Activated T-cell treated with anti-CD3 and anti-CD28 coated beads, Interleukin-2, amount 50 U/mL, for 24 hours (primary cell): Measurements from ENCODE around the gene GINS3.
"Not testable (repeated sequence)": the region's sequence is repeated elsewhere in the genome, so short reads cannot be mapped to it uniquely, and the experiment has no call there.

Experiments
- DNase-seq: peaks from one replicate; pipeline ENCODE4 v3.0.0-alpha.2; 2020
- H3K27ac Mint-ChIP-seq: 2 replicates; pipeline ENCODE4 v1.8.0; 2020; ENCODE audit warnings: mild to moderate bottlenecking, mixed read lengths
- H3K27me3 Mint-ChIP-seq: 2 replicates; pipeline ENCODE4 v1.8.0; 2020; ENCODE audit warnings: mixed read lengths
- H3K36me3 Mint-ChIP-seq: 2 replicates; pipeline ENCODE4 v1.8.0; 2020; ENCODE audit warnings: low read depth, mixed read lengths
- H3K4me1 Mint-ChIP-seq: 2 replicates; pipeline ENCODE4 v1.8.0; 2020; ENCODE audit warnings: low read depth, mixed read lengths
- H3K4me3 Mint-ChIP-seq: 2 replicates; pipeline ENCODE4 v1.8.0; 2020; ENCODE audit warnings: mild to moderate bottlenecking, moderate library complexity, mixed read lengths
- H3K9me3 Mint-ChIP-seq: 2 replicates; pipeline ENCODE4 v1.8.0; 2020; ENCODE audit warnings: mixed read lengths

The GINS3 gene

DNA sequence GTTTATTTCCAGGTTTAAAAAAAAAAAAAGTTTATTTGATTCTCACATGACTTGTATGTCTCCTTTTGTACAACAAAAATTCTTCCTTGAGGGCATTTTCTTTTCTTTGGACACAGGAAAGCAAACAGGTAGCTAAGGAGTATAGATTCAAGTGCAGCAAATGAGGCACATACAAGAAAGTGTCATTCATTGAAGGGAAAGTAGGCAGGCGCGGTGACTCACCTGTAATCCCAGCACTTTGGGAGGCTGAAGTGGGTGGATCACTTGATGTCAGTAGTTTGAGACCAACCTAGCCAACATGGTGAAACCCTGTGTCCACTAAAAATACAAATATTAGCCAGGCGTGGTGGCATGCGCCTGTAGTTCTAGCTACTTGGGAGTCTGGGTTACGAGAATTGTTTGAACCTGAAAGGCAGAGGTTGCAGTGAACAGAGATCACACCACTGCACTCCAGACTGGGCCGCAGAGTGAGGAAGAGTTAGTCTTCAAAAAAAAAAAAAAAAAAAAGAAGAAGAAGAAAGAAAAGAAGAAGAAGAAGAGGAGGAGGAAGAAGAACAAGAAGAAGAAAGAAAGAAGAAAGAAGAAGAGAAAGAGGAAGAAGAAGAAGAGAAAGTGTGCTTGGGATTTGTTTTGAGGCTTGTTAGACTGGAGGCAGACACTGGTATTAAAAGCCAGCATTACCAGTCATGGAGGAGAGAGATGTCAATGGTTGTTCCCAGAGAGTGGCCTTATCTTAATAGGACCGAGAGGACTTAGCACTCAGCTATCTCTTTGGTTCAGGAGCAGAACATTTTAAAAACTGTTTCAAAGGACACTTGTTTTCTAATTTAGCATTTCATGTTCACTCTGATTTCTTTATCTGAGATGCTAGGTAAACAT lies 19.7 kb downstream of the GINS3 start:
- Mint-ChIP-seq H3K4me1 (no peaks in the 10 kb centered on the region), H3K9me3 (no peaks in the 10 kb centered on the region), H3K36me3 (no peaks in the 10 kb centered on the region), H3K27ac (no peak overlapping the region), H3K27me3 (no peaks in the 10 kb centered on the region), H3K4me3 (no peak overlapping the region)
- DNase-seq, result no peak

DNA sequence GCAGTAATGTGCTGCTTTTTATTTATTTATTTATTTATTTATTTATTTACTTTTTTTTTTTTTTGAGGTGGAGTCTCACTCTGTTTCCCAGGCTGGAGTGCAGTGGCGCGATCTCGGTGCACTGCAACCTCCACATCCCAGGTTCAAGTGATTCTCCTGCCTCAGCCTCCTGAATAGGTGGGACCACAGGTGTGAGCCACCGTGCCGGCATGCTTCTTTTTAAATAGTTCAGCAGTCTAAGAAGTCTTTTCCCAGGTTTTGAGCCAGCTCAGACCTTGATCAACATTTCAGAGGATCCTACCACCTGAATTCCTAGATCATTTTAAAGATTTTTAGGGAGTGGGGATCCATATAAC lies 20.3 kb downstream of the GINS3 start:
- H3K27ac Mint-ChIP-seq, H3K4me3 Mint-ChIP-seq, H3K4me1 Mint-ChIP-seq, H3K36me3 Mint-ChIP-seq, H3K27me3 Mint-ChIP-seq, H3K9me3 Mint-ChIP-seq, DNase-seq: not testable (repeated sequence)

DNA sequence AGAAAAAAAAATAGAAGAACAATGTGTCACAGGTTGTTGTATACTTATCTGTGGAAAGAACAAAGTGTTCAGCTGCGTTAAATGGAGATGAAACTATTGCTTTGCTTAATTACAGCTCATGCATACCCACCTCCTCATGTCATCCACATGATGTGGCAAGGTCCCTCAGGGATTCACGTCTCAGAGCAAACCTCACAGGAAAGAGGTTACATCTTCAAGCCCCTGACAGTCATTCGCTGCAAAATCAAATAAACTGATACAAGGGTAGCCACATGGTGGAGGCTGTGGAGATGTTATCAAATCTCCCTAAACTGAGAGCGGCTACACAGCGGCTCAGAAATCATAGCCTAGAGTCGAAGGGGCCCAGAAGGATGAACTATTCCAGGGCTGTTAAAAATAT lies 21.1 kb downstream of the GINS3 start:
- H3K27ac Mint-ChIP-seq, result no peak overlapping the region
- H3K9me3 Mint-ChIP-seq, result no peaks in the 10 kb centered on the region
- no peaks in the 10 kb centered on the region for H3K36me3 Mint-ChIP-seq
- no peak for DNase-seq
- H3K4me1 Mint-ChIP-seq, result no peaks in the 10 kb centered on the region
- no peak overlapping the region for H3K4me3 Mint-ChIP-seq
- peaks cover 6% of the 10 kb centered on the region for H3K27me3 Mint-ChIP-seq

DNA sequence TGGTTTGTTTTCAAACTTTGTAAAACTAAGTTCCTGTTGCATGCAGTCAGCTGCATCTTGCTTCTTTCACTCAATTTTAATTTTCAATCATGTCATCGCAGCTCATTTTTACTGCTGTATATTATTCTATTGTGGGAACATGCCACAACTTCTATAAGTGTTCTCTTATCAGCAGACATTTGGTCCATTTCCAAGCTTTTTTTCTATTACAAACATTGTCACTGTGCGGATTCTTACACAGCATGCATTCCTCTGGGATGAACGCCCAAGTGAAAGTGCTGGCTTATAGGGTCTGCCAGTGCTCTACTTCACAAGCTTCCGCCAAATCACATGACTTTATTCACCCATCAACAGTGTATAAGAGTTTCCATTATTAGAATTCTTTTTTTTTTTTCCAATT lies 22.7 kb downstream of the GINS3 start:
- Mint-ChIP-seq H3K27me3 (peaks cover 6% of the 10 kb centered on the region), H3K4me3 (no peak overlapping the region), H3K27ac (no peak overlapping the region), H3K4me1 (no peaks in the 10 kb centered on the region), H3K36me3 (no peaks in the 10 kb centered on the region), H3K9me3 (no peaks in the 10 kb centered on the region)
- DNase-seq, result no peak

DNA sequence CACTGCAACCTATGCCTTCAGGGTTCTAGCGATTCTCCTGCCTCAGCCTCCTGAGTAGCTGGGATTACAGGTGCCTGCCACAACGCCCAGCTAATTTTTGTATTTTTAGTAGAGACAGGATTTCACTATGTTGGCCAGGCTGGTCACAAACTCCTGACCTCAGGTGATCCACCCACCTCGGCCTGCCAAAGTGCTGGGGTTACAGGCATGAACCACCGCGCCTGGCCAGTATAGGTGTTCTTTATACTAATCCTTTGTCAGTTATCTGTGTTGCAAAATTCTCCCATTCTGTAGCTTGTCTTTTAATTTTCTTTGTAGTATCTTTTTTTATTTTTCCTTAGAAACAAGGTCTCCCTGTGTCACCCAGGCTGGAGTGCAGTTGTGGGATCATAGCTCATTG lies 23.7 kb downstream of the GINS3 start:
- H3K27ac Mint-ChIP-seq, H3K9me3 Mint-ChIP-seq, H3K4me3 Mint-ChIP-seq, H3K27me3 Mint-ChIP-seq, H3K36me3 Mint-ChIP-seq, DNase-seq, H3K4me1 Mint-ChIP-seq: not testable (repeated sequence)

DNA sequence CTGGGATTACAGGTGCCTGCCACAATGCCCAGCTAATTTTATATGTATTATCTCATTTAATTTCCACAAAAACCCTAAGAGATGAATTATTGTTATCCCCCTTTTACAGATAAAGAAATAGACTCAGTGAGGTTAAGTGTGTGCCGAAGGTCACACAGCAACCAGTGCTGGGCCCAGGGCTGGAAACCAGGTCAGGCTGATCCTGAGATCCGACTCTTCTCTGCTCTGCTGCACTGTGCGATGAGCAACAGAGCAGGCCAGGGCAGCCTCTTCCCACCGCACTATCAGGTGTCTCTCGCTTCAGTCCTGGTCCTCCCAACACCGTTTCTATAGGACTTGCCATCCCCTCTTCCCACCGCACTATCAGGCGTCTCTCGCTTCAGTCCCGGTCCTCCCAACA lies 24.8 kb downstream of the GINS3 start:
- Mint-ChIP-seq H3K27me3 (peaks cover 6% of the 10 kb centered on the region), H3K9me3 (no peaks in the 10 kb centered on the region), H3K4me3 (no peak overlapping the region), H3K4me1 (no peaks in the 10 kb centered on the region), H3K27ac (no peak overlapping the region), H3K36me3 (no peaks in the 10 kb centered on the region)
- DNase-seq, result no peak

DNA sequence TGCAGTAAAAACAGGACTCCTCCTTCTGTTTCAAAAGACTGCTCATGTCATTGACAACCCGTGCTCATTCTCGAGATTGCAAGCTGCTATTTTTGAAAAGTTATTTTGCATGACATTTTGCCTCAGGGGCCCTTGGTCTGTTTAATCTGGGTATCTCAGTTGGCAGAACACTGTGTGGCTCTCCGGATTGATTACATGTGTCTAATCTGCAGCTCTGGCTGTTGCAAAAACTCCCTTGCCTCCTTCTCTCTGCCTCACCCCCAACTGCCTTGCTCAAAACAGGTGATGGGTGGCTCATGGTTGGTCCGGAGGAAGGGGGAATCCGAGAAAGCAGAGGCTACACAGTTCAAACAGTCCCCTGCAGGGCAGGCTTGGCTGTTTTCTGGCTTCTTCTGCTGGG lies 25.3 kb downstream of the GINS3 start:
- no peak overlapping the region for H3K27ac Mint-ChIP-seq
- H3K4me3 Mint-ChIP-seq, result no peak overlapping the region
- peaks cover 6% of the 10 kb centered on the region for H3K27me3 Mint-ChIP-seq
- no peak for DNase-seq
- H3K4me1 Mint-ChIP-seq, result no peaks in the 10 kb centered on the region
- H3K36me3 Mint-ChIP-seq, result no peaks in the 10 kb centered on the region
- H3K9me3 Mint-ChIP-seq, result no peaks in the 10 kb centered on the region

DNA sequence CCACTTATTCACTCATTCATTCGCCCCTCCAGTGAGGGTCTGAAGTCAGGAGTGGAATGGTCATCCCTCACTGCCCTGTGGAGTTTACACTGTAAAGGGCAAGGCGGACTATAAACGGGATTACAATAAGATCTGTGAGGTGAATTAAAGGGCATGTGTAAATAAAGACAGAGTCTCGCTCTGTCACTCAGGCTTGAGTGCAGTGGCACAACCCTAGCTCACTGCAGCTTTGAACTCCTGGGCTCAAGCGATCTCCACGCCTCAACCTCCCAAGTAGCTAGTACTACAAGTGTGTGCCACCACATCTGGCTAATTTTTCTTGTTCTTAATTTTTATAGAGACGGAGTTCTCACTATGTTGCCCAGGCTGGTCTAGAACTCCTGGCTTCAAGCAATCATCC lies 25.8 kb downstream of the GINS3 start:
- H3K4me3 Mint-ChIP-seq, result no peak overlapping the region
- H3K27ac Mint-ChIP-seq, result no peak overlapping the region
- no peak for DNase-seq
- H3K36me3 Mint-ChIP-seq, result no peaks in the 10 kb centered on the region
- no peaks in the 10 kb centered on the region for H3K4me1 Mint-ChIP-seq
- peaks cover 6% of the 10 kb centered on the region for H3K27me3 Mint-ChIP-seq
- no peaks in the 10 kb centered on the region for H3K9me3 Mint-ChIP-seq

DNA sequence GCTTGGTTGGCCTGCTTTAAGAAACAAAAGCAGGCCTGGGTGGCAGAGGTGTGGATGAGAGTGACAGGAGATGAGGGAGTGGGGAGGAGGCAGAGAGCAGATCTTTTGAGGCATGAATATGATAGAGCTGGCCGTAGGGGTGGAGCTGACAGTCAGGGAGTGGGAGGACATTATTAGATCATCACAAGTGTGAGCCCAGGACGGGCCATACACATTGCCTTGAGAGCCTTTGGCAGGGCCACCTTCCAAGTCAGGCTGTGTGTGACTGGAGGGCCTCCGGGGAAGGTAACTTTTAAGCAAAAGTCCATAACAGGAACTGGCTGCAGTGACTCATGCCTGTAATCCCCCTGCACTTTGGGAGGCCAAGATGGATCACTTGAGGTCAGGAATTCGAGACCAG lies 26.3 kb downstream of the GINS3 start:
- Mint-ChIP-seq H3K4me1 (no peaks in the 10 kb centered on the region), H3K9me3 (no peaks in the 10 kb centered on the region), H3K27me3 (peaks cover 6% of the 10 kb centered on the region), H3K27ac (no peak overlapping the region), H3K36me3 (no peaks in the 10 kb centered on the region), H3K4me3 (no peak overlapping the region)
- no peak for DNase-seq

DNA sequence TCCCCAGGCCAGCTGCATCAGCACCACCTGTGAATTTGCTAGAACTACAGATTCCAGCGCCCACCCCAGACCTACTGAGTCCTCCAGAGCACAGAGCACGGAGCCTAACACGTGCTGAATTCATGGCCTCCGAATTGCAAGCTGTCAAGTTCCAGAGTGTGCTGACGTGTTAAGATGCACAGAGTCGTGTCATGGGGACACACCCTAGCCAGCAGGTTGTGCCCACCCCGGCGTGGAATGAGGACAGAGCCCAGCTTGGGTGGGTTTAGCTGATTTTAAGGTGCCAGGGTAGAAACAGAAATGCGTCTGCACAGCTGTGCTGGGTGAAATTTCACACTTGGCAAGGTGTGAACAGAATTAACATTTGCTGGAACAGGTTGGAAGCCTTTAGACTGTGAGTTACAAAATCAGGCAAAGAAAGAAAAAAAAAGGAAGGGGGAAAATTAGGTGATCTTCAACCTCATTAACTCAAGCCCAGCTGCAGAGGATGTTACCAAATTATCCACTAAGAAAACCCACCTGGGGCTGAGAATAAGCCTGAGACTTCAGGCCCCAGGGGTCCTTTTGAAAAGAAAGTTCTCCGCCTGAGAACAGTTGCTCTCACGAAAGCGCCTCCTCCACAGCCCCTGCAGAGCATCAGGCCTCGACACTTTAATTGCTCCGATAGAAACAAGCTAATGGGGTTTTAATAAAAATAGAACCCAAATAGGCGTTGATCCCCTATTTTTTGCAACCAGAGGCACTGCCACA lies 27.1 kb downstream of the GINS3 start:
- no peak for DNase-seq
- no peak overlapping the region for H3K4me3 Mint-ChIP-seq
- H3K27me3 Mint-ChIP-seq, result peaks cover 6% of the 10 kb centered on the region
- H3K9me3 Mint-ChIP-seq, result no peaks in the 10 kb centered on the region
- no peak overlapping the region for H3K27ac Mint-ChIP-seq
- no peaks in the 10 kb centered on the region for H3K4me1 Mint-ChIP-seq
- H3K36me3 Mint-ChIP-seq, result no peaks in the 10 kb centered on the region

DNA sequence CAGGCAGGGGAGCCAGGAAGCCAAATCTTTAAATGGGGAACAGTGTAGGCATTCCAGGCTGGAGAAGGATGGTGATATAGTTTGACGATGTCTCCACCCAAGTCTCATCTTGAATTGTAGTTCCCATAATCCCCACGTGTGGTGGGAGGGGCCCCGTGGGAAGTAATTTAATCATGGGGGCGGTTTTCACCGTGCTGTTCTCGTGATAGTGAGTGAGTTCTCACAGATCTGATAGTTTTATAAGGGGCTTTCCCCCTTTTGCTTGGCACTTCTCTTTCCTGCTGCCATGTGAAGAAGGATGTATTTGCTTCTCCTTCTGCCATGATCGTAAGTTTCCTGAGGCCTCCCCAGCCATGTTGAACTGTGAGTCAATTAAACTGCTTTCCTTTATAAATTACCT lies 28.8 kb downstream of the GINS3 start:
- Mint-ChIP-seq H3K36me3 (no peaks in the 10 kb centered on the region), H3K27ac (no peak overlapping the region), H3K27me3 (peaks cover 6% of the 10 kb centered on the region), H3K4me1 (peaks cover 11% of the 10 kb centered on the region), H3K4me3 (no peak overlapping the region), H3K9me3 (no peaks in the 10 kb centered on the region)
- DNase-seq, result no peak

DNA sequence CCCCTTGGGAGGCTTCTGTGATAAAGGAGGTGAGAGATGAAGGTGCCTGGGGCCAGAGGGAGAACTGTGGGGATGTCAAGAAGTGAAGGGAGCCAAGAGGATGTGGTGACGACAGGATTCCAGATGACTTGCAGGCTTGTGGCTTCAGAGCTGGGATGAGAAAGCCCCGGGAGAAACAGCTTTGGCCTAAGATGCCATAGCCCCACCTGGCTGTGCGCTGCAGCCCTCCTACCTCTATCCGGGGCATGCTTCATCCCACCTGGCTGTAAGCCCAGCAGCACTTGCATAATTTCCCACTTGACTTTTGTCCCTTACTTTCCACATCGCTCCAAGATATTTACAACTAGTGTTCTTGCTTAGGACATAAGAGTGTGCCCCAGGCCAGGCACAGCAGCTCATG lies 29.3 kb downstream of the GINS3 start:
- Mint-ChIP-seq H3K9me3 (no peaks in the 10 kb centered on the region), H3K27ac (no peak overlapping the region), H3K4me1 (peaks cover 14% of the 10 kb centered on the region), H3K36me3 (no peaks in the 10 kb centered on the region), H3K27me3 (peaks cover 6% of the 10 kb centered on the region), H3K4me3 (no peak overlapping the region)
- no peak for DNase-seq

DNA sequence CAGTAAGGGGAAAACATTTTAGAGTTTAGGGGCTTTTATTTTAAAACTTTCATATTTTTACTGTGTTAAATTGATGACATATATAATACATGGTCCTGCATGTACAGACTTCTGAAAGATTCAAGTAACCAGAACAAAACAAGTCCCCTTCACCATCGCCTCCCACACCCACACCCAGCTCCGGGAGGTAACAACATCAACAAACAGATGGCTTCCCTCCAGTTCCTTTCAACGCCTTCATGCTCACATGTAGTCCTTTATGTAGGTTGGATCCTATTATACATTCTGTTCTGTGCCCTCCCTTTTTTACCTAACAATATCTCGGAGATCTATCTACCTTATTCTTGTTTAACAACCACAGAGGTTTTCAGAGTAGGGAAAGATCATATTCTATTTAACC lies 30.5 kb downstream of the GINS3 start:
- no peaks in the 10 kb centered on the region for H3K27me3 Mint-ChIP-seq
- no peak for DNase-seq
- no peaks in the 10 kb centered on the region for H3K9me3 Mint-ChIP-seq
- no peak overlapping the region for H3K4me3 Mint-ChIP-seq
- H3K27ac Mint-ChIP-seq, result no peak overlapping the region
- no peaks in the 10 kb centered on the region for H3K36me3 Mint-ChIP-seq
- peaks cover 15% of the 10 kb centered on the region for H3K4me1 Mint-ChIP-seq

DNA sequence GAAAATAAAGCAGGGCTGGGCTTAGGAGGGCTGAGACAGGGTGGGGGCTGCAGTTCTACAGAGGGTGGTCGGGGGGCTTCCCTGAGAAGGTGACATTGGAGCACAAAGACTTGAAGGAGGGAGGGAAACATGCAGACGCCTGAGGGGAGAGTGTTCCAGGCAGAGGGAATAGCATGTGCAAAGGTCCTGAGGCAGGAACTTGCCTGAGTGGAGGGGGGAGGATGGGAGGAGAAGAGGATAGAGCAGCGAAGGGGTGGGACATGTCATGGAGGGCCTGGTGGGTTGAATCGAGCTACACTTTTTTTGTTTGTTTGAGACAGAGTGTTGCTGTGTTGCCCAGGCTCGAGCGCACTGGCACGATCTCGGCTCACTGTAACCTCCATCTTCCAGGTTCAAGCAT lies 33.0 kb downstream of the GINS3 start:
- Mint-ChIP-seq H3K4me1 (peaks cover 15% of the 10 kb centered on the region), H3K27ac (no peak overlapping the region), H3K9me3 (no peaks in the 10 kb centered on the region), H3K27me3 (no peaks in the 10 kb centered on the region), H3K4me3 (no peak overlapping the region), H3K36me3 (no peaks in the 10 kb centered on the region)
- DNase-seq, result no peak

DNA sequence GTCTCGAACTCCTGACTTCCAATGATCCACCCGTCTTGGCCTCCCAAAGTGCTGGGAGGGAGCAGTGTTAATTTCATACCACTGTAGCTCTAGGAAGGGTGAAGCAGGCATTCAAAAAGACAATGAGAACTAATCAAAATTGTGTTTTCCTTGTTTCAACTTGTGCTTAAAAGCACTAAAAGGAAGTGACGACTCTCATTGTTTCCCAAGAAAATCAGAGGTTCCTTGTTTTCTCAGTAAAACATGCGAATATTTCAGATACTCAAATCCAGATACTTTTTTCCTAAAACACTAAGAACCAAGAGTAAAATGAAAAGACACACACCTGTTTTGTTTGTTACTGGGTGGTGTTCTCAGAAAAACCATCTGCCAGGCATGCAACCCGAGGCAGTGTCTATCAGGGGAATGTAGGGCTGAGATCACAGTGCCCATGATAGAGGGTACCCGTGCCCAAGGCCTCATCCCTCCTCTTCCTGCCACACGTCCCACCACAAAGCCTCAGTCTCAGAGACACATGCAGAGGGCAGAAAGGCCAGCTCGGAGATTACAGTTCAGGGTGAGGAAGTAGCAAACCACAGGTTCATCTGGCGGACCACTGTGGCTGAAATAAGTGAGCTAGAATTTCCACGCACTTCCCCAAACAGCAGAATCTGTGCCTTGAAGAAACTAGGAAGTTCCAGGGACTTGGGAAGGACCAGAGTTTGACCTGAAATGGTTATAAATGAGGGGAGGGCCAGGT lies 33.7 kb downstream of the GINS3 start:
- H3K4me3 Mint-ChIP-seq, result peak overlapping the region; percentile 2
- H3K27me3 Mint-ChIP-seq, result no peaks in the 10 kb centered on the region
- peaks cover 15% of the 10 kb centered on the region for H3K4me1 Mint-ChIP-seq
- peak overlapping the region; percentile 83 for H3K27ac Mint-ChIP-seq
- H3K9me3 Mint-ChIP-seq, result no peaks in the 10 kb centered on the region
- H3K36me3 Mint-ChIP-seq, result no peaks in the 10 kb centered on the region
- peak; percentile 30 for DNase-seq
